ENCODE data around the gene GHR. TPM values are rescaled to one million over a fixed set of nuclear protein-coding genes. Genes with fewer than 3 reads are reported as not detected.
"Not testable (repeated sequence)": the region's sequence is repeated elsewhere in the genome, so short reads cannot be mapped to it uniquely, and the experiment has no call there.

Gene GHR
- total RNA-seq, 1 experiment from 2014 or later: 0.05 TPM

- no peaks in the 10 kb centered on the region; the same call in none of the 2 replicates for H3K27me3 ChIP-seq (replicated peaks)
- H3K4me3 ChIP-seq: no peak overlapping the region
- H3K4me1 ChIP-seq (replicated peaks): no peaks in the 10 kb centered on the region
- H3K27ac ChIP-seq: no peak overlapping the region
- no peaks in the 10 kb centered on the region for H3K36me3 ChIP-seq
- no peaks in the 10 kb centered on the region for H3K9me3 ChIP-seq (replicated peaks)
- DNase-seq (ENCODE audit: low read depth in 1 of 2, low spot score in 2 of 2): no peak
These were observed 224.8 kb downstream of the GHR start for GRCh38 chr5:42648036-42648435.

GRCh38 chr5:42648915-42649314 is 225.7 kb downstream of the GHR start:
- no peaks in the 10 kb centered on the region for H3K9me3 ChIP-seq (replicated peaks)
- DNase-seq (ENCODE audit: low read depth in 1 of 2, low spot score in 2 of 2): no peak
- H3K36me3 ChIP-seq: no peaks in the 10 kb centered on the region
- H3K27ac ChIP-seq: no peak overlapping the region
- H3K27me3 ChIP-seq (replicated peaks): no peaks in the 10 kb centered on the region; the same call in none of the 2 replicates
- H3K4me1 ChIP-seq (replicated peaks): no peaks in the 10 kb centered on the region
- H3K4me3 ChIP-seq: no peak overlapping the region

GRCh38 chr5:42650084-42650483 is 226.8 kb downstream of the GHR start:
- Histone ChIP-seq H3K36me3 (no peaks in the 10 kb centered on the region), H3K27me3 (replicated peaks) (no peaks in the 10 kb centered on the region; the same call in none of the 2 replicates), H3K4me3 (no peak overlapping the region), H3K27ac (no peak overlapping the region), H3K9me3 (replicated peaks) (no peaks in the 10 kb centered on the region), H3K4me1 (replicated peaks) (no peaks in the 10 kb centered on the region)
- DNase-seq (ENCODE audit: low read depth in 1 of 2, low spot score in 2 of 2): no peak

GRCh38 chr5:42653705-42654104 is 230.5 kb downstream of the GHR start:
- H3K27ac ChIP-seq: no peak overlapping the region
- no peak overlapping the region for H3K4me3 ChIP-seq
- no peaks in the 10 kb centered on the region for H3K4me1 ChIP-seq (replicated peaks)
- H3K27me3 ChIP-seq (replicated peaks): no peaks in the 10 kb centered on the region; the same call in none of the 2 replicates
- H3K36me3 ChIP-seq: no peaks in the 10 kb centered on the region
- DNase-seq (ENCODE audit: low read depth in 1 of 2, low spot score in 2 of 2): no peak
- H3K9me3 ChIP-seq (replicated peaks): no peaks in the 10 kb centered on the region

- Histone ChIP-seq H3K36me3 (no peaks in the 10 kb centered on the region), H3K4me1 (replicated peaks) (no peaks in the 10 kb centered on the region), H3K4me3 (no peak overlapping the region), H3K27ac (no peak overlapping the region), H3K27me3 (replicated peaks) (no peaks in the 10 kb centered on the region; the same call in none of the 2 replicates), H3K9me3 (replicated peaks) (no peaks in the 10 kb centered on the region)
- no peak for DNase-seq (ENCODE audit: low read depth in 1 of 2, low spot score in 2 of 2)
These were observed 231.4 kb downstream of the GHR start for GRCh38 chr5:42654645-42655044.

GRCh38 chr5:42655982-42656650 is 232.9 kb downstream of the GHR start:
- Histone ChIP-seq H3K27me3 (replicated peaks) (no peaks in the 10 kb centered on the region; the same call in 1 of the 2 replicates), H3K4me1 (replicated peaks) (no peaks in the 10 kb centered on the region), H3K4me3 (no peak overlapping the region), H3K27ac (no peak overlapping the region), H3K9me3 (replicated peaks) (no peaks in the 10 kb centered on the region), H3K36me3 (no peaks in the 10 kb centered on the region)
- DNase-seq (ENCODE audit: low read depth in 1 of 2, low spot score in 2 of 2): no peak

- no peaks in the 10 kb centered on the region; the same call in 1 of the 2 replicates for H3K27me3 ChIP-seq (replicated peaks)
- H3K27ac ChIP-seq: no peak overlapping the region
- H3K9me3 ChIP-seq (replicated peaks): no peaks in the 10 kb centered on the region
- DNase-seq (ENCODE audit: low read depth in 1 of 2, low spot score in 2 of 2): no peak
- no peak overlapping the region for H3K4me3 ChIP-seq
- no peaks in the 10 kb centered on the region for H3K4me1 ChIP-seq (replicated peaks)
- no peaks in the 10 kb centered on the region for H3K36me3 ChIP-seq
These were observed 233.4 kb downstream of the GHR start for GRCh38 chr5:42656651-42657015.

GRCh38 chr5:42659869-42660268 is 236.6 kb downstream of the GHR start:
- not testable (repeated sequence) for H3K27ac ChIP-seq; H3K4me3 ChIP-seq; H3K9me3 ChIP-seq (replicated peaks); H3K27me3 ChIP-seq (replicated peaks); H3K36me3 ChIP-seq; H3K4me1 ChIP-seq (replicated peaks); DNase-seq (ENCODE audit: low read depth in 1 of 2, low spot score in 2 of 2)

- H3K9me3 ChIP-seq (replicated peaks): no peaks in the 10 kb centered on the region
- no peaks in the 10 kb centered on the region for H3K36me3 ChIP-seq
- H3K4me3 ChIP-seq: no peak overlapping the region
- DNase-seq (ENCODE audit: low read depth in 1 of 2, low spot score in 2 of 2): no peak
- H3K27me3 ChIP-seq (replicated peaks): no peaks in the 10 kb centered on the region
- no peak overlapping the region for H3K27ac ChIP-seq
- no peaks in the 10 kb centered on the region for H3K4me1 ChIP-seq (replicated peaks)
These were observed 242.6 kb downstream of the GHR start for GRCh38 chr5:42665857-42666256.

- Histone ChIP-seq H3K4me1 (replicated peaks) (no peaks in the 10 kb centered on the region), H3K9me3 (replicated peaks) (no peaks in the 10 kb centered on the region), H3K36me3 (no peaks in the 10 kb centered on the region), H3K27me3 (replicated peaks) (no peaks in the 10 kb centered on the region), H3K4me3 (no peak overlapping the region), H3K27ac (no peak overlapping the region)
- DNase-seq (ENCODE audit: low read depth in 1 of 2, low spot score in 2 of 2): no peak
These were observed 243.6 kb downstream of the GHR start for GRCh38 chr5:42666869-42667268.

- Histone ChIP-seq H3K9me3 (replicated peaks) (no peaks in the 10 kb centered on the region), H3K4me3 (no peak overlapping the region), H3K27ac (no peak overlapping the region), H3K4me1 (replicated peaks) (no peaks in the 10 kb centered on the region), H3K36me3 (no peaks in the 10 kb centered on the region), H3K27me3 (replicated peaks) (no peaks in the 10 kb centered on the region)
- DNase-seq (ENCODE audit: low read depth in 1 of 2, low spot score in 2 of 2): no peak
These were observed 245.0 kb downstream of the GHR start for GRCh38 chr5:42668254-42668653.

- no peak for DNase-seq (ENCODE audit: low read depth in 1 of 2, low spot score in 2 of 2)
- no peaks in the 10 kb centered on the region for H3K4me1 ChIP-seq (replicated peaks)
- no peaks in the 10 kb centered on the region for H3K36me3 ChIP-seq
- H3K4me3 ChIP-seq: no peak overlapping the region
- no peak overlapping the region for H3K27ac ChIP-seq
- H3K27me3 ChIP-seq (replicated peaks): no peaks in the 10 kb centered on the region
- H3K9me3 ChIP-seq (replicated peaks): no peaks in the 10 kb centered on the region
These were observed 249.7 kb downstream of the GHR start for GRCh38 chr5:42672925-42673324.

GRCh38 chr5:42675602-42676001 is 252.4 kb downstream of the GHR start:
- H3K4me3 ChIP-seq: no peak overlapping the region
- no peak overlapping the region for H3K27ac ChIP-seq
- no peaks in the 10 kb centered on the region for H3K4me1 ChIP-seq (replicated peaks)
- no peak for DNase-seq (ENCODE audit: low read depth in 1 of 2, low spot score in 2 of 2)
- H3K9me3 ChIP-seq (replicated peaks): no peaks in the 10 kb centered on the region
- no peaks in the 10 kb centered on the region for H3K27me3 ChIP-seq (replicated peaks)
- no peaks in the 10 kb centered on the region for H3K36me3 ChIP-seq

GRCh38 chr5:42676362-42676761 is 253.1 kb downstream of the GHR start:
- DNase-seq (ENCODE audit: low read depth in 1 of 2, low spot score in 2 of 2): no peak
- Histone ChIP-seq H3K4me1 (replicated peaks) (no peaks in the 10 kb centered on the region), H3K36me3 (no peaks in the 10 kb centered on the region), H3K9me3 (replicated peaks) (no peaks in the 10 kb centered on the region), H3K4me3 (no peak overlapping the region), H3K27me3 (replicated peaks) (no peaks in the 10 kb centered on the region), H3K27ac (no peak overlapping the region)
